H9 (cell line): ENCODE data around the gene PRKCA. TPM values are rescaled to one million over a fixed set of nuclear protein-coding genes. Genes with fewer than 3 reads are reported as not detected.

Source experiments
- DNase-seq: peaks from one replicate; pipeline ENCODE4 v3.0.0-alpha.2; 2017
- H2AFZ ChIP-seq: one replicate; pipeline ENCODE4 v1.6.1; 2013; ENCODE audit warnings: mild to moderate bottlenecking, low read length, control low read depth, moderate library complexity
- H2AK5ac ChIP-seq: 2 replicates; pipeline ENCODE4 v1.6.1; 2013; ENCODE audit warnings: low read length, control low read depth, mixed read lengths; ENCODE audit not compliant: insufficient read length
- H2BK120ac ChIP-seq: one replicate; pipeline ENCODE4 v1.6.1; 2013; ENCODE audit warnings: low read depth, mild to moderate bottlenecking, low read length, control low read depth, inconsistent platforms; ENCODE audit not compliant: poor library complexity, severe bottlenecking
- H2BK12ac ChIP-seq: 2 replicates; pipeline ENCODE4 v1.6.1; 2013; ENCODE audit warnings: low read length, control low read depth, mixed read lengths, low read depth; ENCODE audit not compliant: insufficient read length
- H2BK15ac ChIP-seq: 2 replicates; pipeline ENCODE4 v1.6.1; 2013; ENCODE audit warnings: low read depth, low read length, control low read depth
- H2BK20ac ChIP-seq: one replicate; pipeline ENCODE4 v1.6.1; 2013; ENCODE audit warnings: low read depth, mild to moderate bottlenecking, low read length, control low read depth, inconsistent platforms; ENCODE audit not compliant: poor library complexity, severe bottlenecking
- H2BK5ac ChIP-seq: 2 replicates; pipeline ENCODE4 v1.6.1; 2013; ENCODE audit warnings: low read length, control low read depth, mixed read lengths; ENCODE audit not compliant: insufficient read length
- H3K14ac ChIP-seq: 2 replicates; pipeline ENCODE4 v1.6.1; 2013; ENCODE audit warnings: low read length, control low read depth; ENCODE audit not compliant: insufficient read depth
- H3K18ac ChIP-seq: 2 replicates; pipeline ENCODE4 v1.6.1; 2013; ENCODE audit warnings: low read depth, mild to moderate bottlenecking, mixed read lengths, low read length, control low read depth; ENCODE audit not compliant: insufficient read length
- H3K23ac ChIP-seq: 2 replicates; pipeline ENCODE4 v1.6.1; 2013; ENCODE audit warnings: low read length, control low read depth, mixed read lengths, low read depth; ENCODE audit not compliant: insufficient read length
- H3K23me2 ChIP-seq: 2 replicates; pipeline ENCODE4 v1.6.1; 2013; ENCODE audit warnings: low read depth, mild to moderate bottlenecking, mixed read lengths, low read length, control low read depth; ENCODE audit not compliant: insufficient read length, poor library complexity, severe bottlenecking
- H3K27ac ChIP-seq: 2 replicates; pipeline ENCODE4 v1.5.1; 2013; ENCODE audit warnings: low read length, control low read depth, mixed read lengths, low read depth; ENCODE audit not compliant: insufficient read length
- H3K27me3 ChIP-seq: 2 replicates; pipeline ENCODE4 v1.6.1; 2013; ENCODE audit warnings: low read length, control low read depth, inconsistent platforms; ENCODE audit not compliant: insufficient read depth
- H3K4ac ChIP-seq: 2 replicates; pipeline ENCODE4 v1.6.1; 2013; ENCODE audit warnings: low read depth, mild to moderate bottlenecking, control low read depth, inconsistent platforms, low read length, moderate library complexity
- H3K4me1 ChIP-seq: 2 replicates; pipeline ENCODE4 v1.6.1; 2013; ENCODE audit warnings: low read length, control low read depth, inconsistent platforms; ENCODE audit not compliant: insufficient read depth
- H3K4me2 ChIP-seq: 2 replicates; pipeline ENCODE4 v1.6.1; 2013; ENCODE audit warnings: low read length, control low read depth, mixed read lengths; ENCODE audit not compliant: insufficient read length, insufficient read depth
- H3K56ac ChIP-seq: 2 replicates; pipeline ENCODE4 v1.6.1; 2013; ENCODE audit warnings: low read depth, mild to moderate bottlenecking, mixed read lengths, low read length, control low read depth; ENCODE audit not compliant: insufficient read length
- H3K79me1 ChIP-seq: 2 replicates; pipeline ENCODE4 v1.6.1; 2013; ENCODE audit warnings: low read depth, mild to moderate bottlenecking, moderate library complexity, low read length, control low read depth, inconsistent platforms; ENCODE audit not compliant: insufficient read depth, poor library complexity, severe bottlenecking
- H3K79me2 ChIP-seq: 2 replicates; pipeline ENCODE4 v1.6.1; 2013; ENCODE audit warnings: low read length, control low read depth, inconsistent platforms; ENCODE audit not compliant: insufficient read depth
- H3K9ac ChIP-seq: 2 replicates; pipeline ENCODE4 v1.6.1; 2013; ENCODE audit warnings: low read length, control low read depth, mixed read lengths; ENCODE audit not compliant: insufficient read length; ENCODE audit errors: extremely low read depth
- H3K9me3 ChIP-seq: one replicate; pipeline ENCODE4 v1.6.1; 2013; ENCODE audit warnings: low read depth, low read length, inconsistent platforms; ENCODE audit not compliant: control insufficient read depth
- H3T11ph ChIP-seq: one replicate; pipeline ENCODE4 v1.6.1; 2013; ENCODE audit warnings: mild to moderate bottlenecking, low read length, control low read depth, inconsistent platforms
- H4K20me1 ChIP-seq: one replicate; pipeline ENCODE4 v1.6.1; 2013; ENCODE audit not compliant: control insufficient read depth, insufficient read length, insufficient read depth
- H4K5ac ChIP-seq: 2 replicates; pipeline ENCODE4 v1.6.1; 2013; ENCODE audit warnings: low read depth, mild to moderate bottlenecking, mixed read lengths, low read length, control low read depth; ENCODE audit not compliant: insufficient read length
- H4K8ac ChIP-seq: replicated peaks from 2 replicates; pipeline ENCODE4 v1.6.1; 2013; ENCODE audit warnings: low read length, control low read depth, mixed read lengths, low read depth; ENCODE audit not compliant: insufficient read length
- H4K91ac ChIP-seq: 2 replicates; pipeline ENCODE4 v1.6.1; 2013; ENCODE audit warnings: low read depth, mild to moderate bottlenecking, moderate library complexity, mixed read lengths, low read length, control low read depth; ENCODE audit not compliant: insufficient read length
- H3K27ac Mint-ChIP-seq, 3 experiments: 2 replicates in 2 of 3; 3 replicates in 1 of 3; pipeline ENCODE4 v1.8.0; 2020 to 2021; ENCODE audit warnings: mixed read lengths in 3 of 3, mild to moderate bottlenecking in 1 of 3, moderate library complexity in 1 of 3
- H3K27me3 Mint-ChIP-seq: 2 replicates; pipeline ENCODE4 v1.8.0; 2021; ENCODE audit warnings: low read depth, mild to moderate bottlenecking, moderate library complexity, mixed read lengths
- H3K36me3 Mint-ChIP-seq, 3 experiments: 2 replicates in 2 of 3; 3 replicates in 1 of 3; pipeline ENCODE4 v1.8.0; 2020 to 2021; ENCODE audit warnings: low read depth in 3 of 3, mixed read lengths in 3 of 3; ENCODE audit not compliant: insufficient read depth in 1 of 3
- H3K4me1 Mint-ChIP-seq, 2 experiments: 2 replicates each; pipeline ENCODE4 v1.8.0; 2020; ENCODE audit warnings: mixed read lengths in 2 of 2
- H3K4me3 Mint-ChIP-seq, 2 experiments: 2 replicates in 1 of 2; 3 replicates in 1 of 2; pipeline ENCODE4 v1.8.0; 2020 to 2021; ENCODE audit warnings: mild to moderate bottlenecking in 2 of 2, mixed read lengths in 2 of 2, moderate library complexity in 1 of 2
- H3K9me3 Mint-ChIP-seq, 2 experiments: 2 replicates in 1 of 2; 3 replicates in 1 of 2; pipeline ENCODE4 v1.8.0; 2020; ENCODE audit warnings: mild to moderate bottlenecking in 2 of 2, mixed read lengths in 2 of 2, moderate library complexity in 1 of 2
- CTCF ChIP-seq: fragments of 200-600 bp; sonication (generic); conservative IDR thresholded peaks from 3 replicates; pipeline ENCODE4 v1.8.0; 2021; ENCODE audit warnings: antibody characterized with exemption, mild to moderate bottlenecking
- WGBS: extraction: QIAGEN DNeasy Blood & Tissue Kit; methylation state at CpG from one replicate; pipeline ENCODE4 v1.1.7; 2013; ENCODE audit warnings: missing lambda C conversion rate, low lambda C conversion rate, mixed read lengths; ENCODE audit not compliant: insufficient read length; ENCODE audit errors: extremely low coverage; 5-methylcytosine and 5-hydroxymethylcytosine counted together
- total RNA-seq: library from RNA; stranded (reverse); gene quantifications from 2 replicates; pipeline ENCODE4 v1.2.1, GENCODE V29; 2021

Gene PRKCA
- total RNA-seq, 1 experiment from 2014 or later = 10.5 TPM

DNA sequence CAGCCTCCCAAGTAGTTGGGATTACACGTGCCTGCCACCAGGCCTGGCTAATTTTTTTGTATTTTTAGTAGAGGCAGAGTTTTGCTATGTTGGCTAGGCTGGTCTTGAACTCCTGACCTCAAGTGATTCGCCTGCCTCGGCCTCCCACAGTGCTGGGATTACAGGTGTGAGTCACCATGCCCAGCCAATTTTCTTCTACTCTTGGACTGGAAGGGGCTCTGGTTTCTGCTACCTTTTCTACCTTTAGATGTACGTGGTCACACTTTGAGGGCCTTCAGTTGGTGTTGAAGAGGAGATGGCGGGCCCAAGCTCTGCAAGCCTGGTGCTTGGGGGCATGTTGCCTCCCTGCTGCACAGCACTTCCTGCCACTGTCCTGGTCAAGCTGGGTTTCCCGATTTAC lies 173.6 kb downstream of the PRKCA start:
- H3K79me2 ChIP-seq = no peaks in the 10 kb centered on the region
- H2BK5ac ChIP-seq = no peak overlapping the region
- H3K4me1 ChIP-seq = peaks cover 13% of the 10 kb centered on the region; the same call in 1 of the 2 replicates
- no peak overlapping the region for H3K4ac ChIP-seq
- DNase-seq = no peak
- no peak overlapping the region for H3K23ac ChIP-seq
- no peak overlapping the region for H3K4me3 Mint-ChIP-seq
- H3K14ac ChIP-seq = no peak overlapping the region
- no peak overlapping the region for H4K91ac ChIP-seq
- no peaks in the 10 kb centered on the region for H4K20me1 ChIP-seq
- H3K36me3 Mint-ChIP-seq = peaks cover 0 to 11% (median 2%) of the 10 kb centered on the region in 3 experiments; a peak in 3 of 7 replicates
- H3K56ac ChIP-seq = no peak overlapping the region
- H2BK15ac ChIP-seq = no peak overlapping the region
- no peak overlapping the region for H3K4me2 ChIP-seq
- H3K27ac ChIP-seq = no peak overlapping the region
- H2AFZ ChIP-seq = no peak overlapping the region
- H2AK5ac ChIP-seq = no peak overlapping the region
- no peak overlapping the region for H3T11ph ChIP-seq
- no peak overlapping the region for H3K18ac ChIP-seq
- WGBS = no CpG with 5 or more reads among the region's 6 CpGs
- H3K23me2 ChIP-seq = no peaks in the 10 kb centered on the region
- peaks cover 52 to 60% of the 10 kb centered on the region in 2 experiments for H3K4me1 Mint-ChIP-seq
- no peak overlapping the region for H2BK120ac ChIP-seq
- no peak for TF ChIP-seq CTCF
- no peaks in the 10 kb centered on the region for H3K27me3 ChIP-seq
- H3K9ac ChIP-seq = no peak overlapping the region
- no peak overlapping the region for H4K8ac ChIP-seq
- H3K9me3 ChIP-seq = no peaks in the 10 kb centered on the region
- H4K5ac ChIP-seq = no peak overlapping the region
- no peak overlapping the region for H2BK20ac ChIP-seq
- peaks cover 0 to 3% of the 10 kb centered on the region in 2 experiments; a peak in 2 of 5 replicates for H3K9me3 Mint-ChIP-seq
- H2BK12ac ChIP-seq = no peak overlapping the region
- no peak overlapping the region; a peak in 2 of 7 replicates for H3K27ac Mint-ChIP-seq
- H3K79me1 ChIP-seq = no peaks in the 10 kb centered on the region
- no peaks in the 10 kb centered on the region for H3K27me3 Mint-ChIP-seq
